Type B pancreatic cell (in vitro differentiated cells): ENCODE results near the gene KRTAP5-9. TPM values are rescaled to one million over a fixed set of nuclear protein-coding genes. Genes with fewer than 3 reads are reported as not detected.
"Not testable (repeated sequence)": the region's sequence is repeated elsewhere in the genome, so short reads cannot be mapped to it uniquely, and the experiment has no call there.

Experiments
- DNase-seq: peaks from one replicate; pipeline ENCODE4 v3.0.0; 2021; ENCODE audit warnings: mixed read lengths; ENCODE audit not compliant: unreplicated experiment; ENCODE audit errors: extremely low spot score
- H3K27ac Mint-ChIP-seq: 2 replicates; pipeline ENCODE4 v1.8.0; 2021; ENCODE audit warnings: mild to moderate bottlenecking, mixed read lengths
- H3K27me3 Mint-ChIP-seq: 2 replicates; pipeline ENCODE4 v1.8.0; 2021; ENCODE audit warnings: mixed read lengths
- H3K36me3 Mint-ChIP-seq: 2 replicates; pipeline ENCODE4 v1.8.0; 2021; ENCODE audit warnings: mixed read lengths
- H3K4me1 Mint-ChIP-seq: one replicate; pipeline ENCODE4 v1.8.0; 2021; ENCODE audit warnings: mixed read lengths; ENCODE audit not compliant: unreplicated experiment
- H3K4me3 Mint-ChIP-seq: 2 replicates; pipeline ENCODE4 v1.8.0; 2021; ENCODE audit warnings: mild to moderate bottlenecking, mixed read lengths
- H3K9me3 Mint-ChIP-seq: 2 replicates; pipeline ENCODE4 v1.8.0; 2021; ENCODE audit warnings: mixed read lengths
- CTCF ChIP-seq: fragments of 200-600 bp; sonication (generic); conservative IDR thresholded peaks from 2 replicates; pipeline ENCODE4 v1.5.0; 2021; ENCODE audit warnings: antibody characterized with exemption, mild to moderate bottlenecking
- total RNA-seq: library from RNA; stranded (reverse); gene quantifications from 2 replicates; pipeline ENCODE4 v1.2.1, GENCODE V29; 2021; ENCODE audit warnings: low replicate concordance

Gene KRTAP5-9
- total RNA-seq, 1 donor from 2014 or later: 0.43 TPM

- H3K27me3 Mint-ChIP-seq: no peaks in the 10 kb centered on the region
- H3K4me1 Mint-ChIP-seq: no peaks in the 10 kb centered on the region
- no peak overlapping the region for H3K4me3 Mint-ChIP-seq
- no peaks in the 10 kb centered on the region for H3K9me3 Mint-ChIP-seq
- peak; percentile 36 for DNase-seq
- H3K27ac Mint-ChIP-seq: no peak overlapping the region
- TF ChIP-seq CTCF: no peak
- H3K36me3 Mint-ChIP-seq: no peaks in the 10 kb centered on the region
Observed at GRCh38 chr11:71527576-71528210, 20.5 kb upstream of the KRTAP5-9 start.

GRCh38 chr11:71530602-71531001 is 17.6 kb upstream of the KRTAP5-9 start:
- H3K4me1 Mint-ChIP-seq: peaks cover 4% of the 10 kb centered on the region
- no peak overlapping the region for H3K4me3 Mint-ChIP-seq
- TF ChIP-seq CTCF: no peak

GRCh38 chr11:71532036-71532610 is 16.1 kb upstream of the KRTAP5-9 start:
- no peaks in the 10 kb centered on the region for H3K27me3 Mint-ChIP-seq
- no peaks in the 10 kb centered on the region for H3K36me3 Mint-ChIP-seq
- peaks cover 4% of the 10 kb centered on the region for H3K4me1 Mint-ChIP-seq
- H3K27ac Mint-ChIP-seq: no peak overlapping the region
- no peak overlapping the region for H3K4me3 Mint-ChIP-seq
- H3K9me3 Mint-ChIP-seq: no peaks in the 10 kb centered on the region
- TF ChIP-seq CTCF: no peak
- DNase-seq: peak; percentile 37

More at GRCh38 chr11:71530602-71531001, 17.6 kb upstream of the KRTAP5-9 start:
- DNase-seq: peak; percentile 29
- Mint-ChIP-seq H3K9me3 (no peaks in the 10 kb centered on the region), H3K27ac (no peak overlapping the region), H3K27me3 (no peaks in the 10 kb centered on the region), H3K36me3 (no peaks in the 10 kb centered on the region)

GRCh38 chr11:71534711-71535608 is 13.3 kb upstream of the KRTAP5-9 start:
- H3K9me3 Mint-ChIP-seq, H3K4me3 Mint-ChIP-seq, H3K27me3 Mint-ChIP-seq, H3K4me1 Mint-ChIP-seq, H3K36me3 Mint-ChIP-seq: not testable (repeated sequence)
- H3K27ac Mint-ChIP-seq: peak overlapping the region; percentile 26
- peak; percentile 32 for DNase-seq

- Mint-ChIP-seq H3K9me3 (no peaks in the 10 kb centered on the region), H3K4me3 (no peak overlapping the region), H3K4me1 (peaks cover 9% of the 10 kb centered on the region), H3K27ac (no peak overlapping the region), H3K27me3 (peaks cover 3% of the 10 kb centered on the region), H3K36me3 (peaks cover 3% of the 10 kb centered on the region)
- DNase-seq: no peak
- TF ChIP-seq CTCF: no peak
Observed at GRCh38 chr11:71535825-71536224, 12.4 kb upstream of the KRTAP5-9 start.

- H3K4me3 Mint-ChIP-seq: no peak overlapping the region
- TF ChIP-seq CTCF: no peak
- H3K4me1 Mint-ChIP-seq: peaks cover 9% of the 10 kb centered on the region
- H3K9me3 Mint-ChIP-seq: no peaks in the 10 kb centered on the region
- H3K27me3 Mint-ChIP-seq: peaks cover 3% of the 10 kb centered on the region
- H3K27ac Mint-ChIP-seq: no peak overlapping the region
- no peak for DNase-seq
- H3K36me3 Mint-ChIP-seq: peaks cover 3% of the 10 kb centered on the region
Observed at GRCh38 chr11:71537537-71537936, 10.7 kb upstream of the KRTAP5-9 start.

GRCh38 chr11:71537977-71538665 is 10.1 kb upstream of the KRTAP5-9 start, which contains the start of gene KRTAP5-8:
TSS of gene KRTAP5-8 (plus strand) at chr11:71538025. CDS start at chr11:71538056, 31 bp downstream.
- H3K27me3 Mint-ChIP-seq, H3K4me3 Mint-ChIP-seq, H3K36me3 Mint-ChIP-seq, H3K9me3 Mint-ChIP-seq, H3K27ac Mint-ChIP-seq, DNase-seq: not testable (repeated sequence)
- peaks cover 10% of the 10 kb centered on the region for H3K4me1 Mint-ChIP-seq
